HepG2 (cell line): ENCODE measurements around the gene H6PD. TPM values are rescaled to one million over a fixed set of nuclear protein-coding genes. Genes with fewer than 3 reads are reported as not detected.

Experiments
- ARHGAP35 ChIP-seq: sonication (generic); formaldehyde crosslinking; IDR thresholded peaks from 2 replicates; pipeline ENCODE4 v1.9.0; 2022; ENCODE audit warnings: mild to moderate bottlenecking, inconsistent platforms, moderate library complexity, missing genetic modification reagents, borderline replicate concordance
- ATF1 ChIP-seq: IDR thresholded peaks from 2 replicates; pipeline ENCODE4 v1.6.1; 2016; ENCODE audit warnings: mild to moderate bottlenecking, control low read depth
- ERF ChIP-seq: IDR thresholded peaks from 2 replicates; pipeline ENCODE4 v1.6.1; 2018; ENCODE audit warnings: missing biosample characterization, missing genetic modification reagents
- ETV5 ChIP-seq: IDR thresholded peaks from 2 replicates; pipeline ENCODE4 v1.6.1; 2018; ENCODE audit warnings: missing biosample characterization, missing genetic modification reagents, inconsistent platforms, borderline replicate concordance
- GLI4 ChIP-seq: sonication (generic); formaldehyde crosslinking; IDR thresholded peaks from 2 replicates; pipeline ENCODE4 v1.5.1; 2020; ENCODE audit warnings: missing genetic modification reagents, mild to moderate bottlenecking, moderate library complexity, borderline replicate concordance
- MZF1 ChIP-seq: sonication (generic); formaldehyde crosslinking; IDR thresholded peaks from 2 replicates; pipeline ENCODE4 v1.8.1; 2023; ENCODE audit warnings: mild to moderate bottlenecking, missing genetic modification reagents, borderline replicate concordance
- PAX8 ChIP-seq: sonication (generic); formaldehyde crosslinking; IDR thresholded peaks from 2 replicates; pipeline ENCODE4 v1.8.0; 2022; ENCODE audit warnings: mild to moderate bottlenecking, missing genetic modification reagents, borderline replicate concordance
- POLR2AphosphoS5 ChIP-seq: IDR thresholded peaks from 2 replicates; pipeline ENCODE4 v1.6.1; 2012; ENCODE audit warnings: low read depth, low read length
- PRMT3 ChIP-seq: sonication (generic); formaldehyde crosslinking; IDR thresholded peaks from 2 replicates; pipeline ENCODE4 v1.8.1; 2022; ENCODE audit warnings: low read depth, mild to moderate bottlenecking, moderate library complexity, missing genetic modification reagents, borderline replicate concordance
- SNRNP70 ChIP-seq: fragments of 200-400 bp; formaldehyde crosslinking; IDR thresholded peaks from 2 replicates; pipeline ENCODE4 v1.6.1; 2017; ENCODE audit warnings: mild to moderate bottlenecking, low read depth, low read length, moderate library complexity
- ZNF232 ChIP-seq: sonication (generic); formaldehyde crosslinking; IDR thresholded peaks from 2 replicates; pipeline ENCODE4 v1.4.0; 2020; ENCODE audit warnings: missing genetic modification reagents, borderline replicate concordance
- ZNF235 ChIP-seq: sonication (generic); formaldehyde crosslinking; IDR thresholded peaks from 2 replicates; pipeline ENCODE4 v1.8.1; 2023; ENCODE audit warnings: mild to moderate bottlenecking, missing genetic modification reagents, borderline replicate concordance
- ZNF350 ChIP-seq: sonication (generic); formaldehyde crosslinking; IDR thresholded peaks from 2 replicates; pipeline ENCODE4 v1.4.0; 2020; ENCODE audit warnings: mild to moderate bottlenecking, low read depth, missing genetic modification reagents, borderline replicate concordance
- ZNF501 ChIP-seq: sonication (generic); formaldehyde crosslinking; IDR thresholded peaks from 2 replicates; pipeline ENCODE4 v1.5.1; 2020; ENCODE audit warnings: mild to moderate bottlenecking, moderate library complexity, missing genetic modification reagents
- ZSCAN12 ChIP-seq: sonication (generic); formaldehyde crosslinking; IDR thresholded peaks from 2 replicates; pipeline ENCODE4 v1.9.0; 2021; ENCODE audit warnings: mild to moderate bottlenecking, missing genetic modification reagents
- ZSCAN29 ChIP-seq: sonication (generic); formaldehyde crosslinking; conservative IDR thresholded peaks from 2 replicates; pipeline ENCODE4 v1.4.0; 2020; ENCODE audit warnings: mild to moderate bottlenecking, missing genetic modification reagents
- polyA plus RNA-seq, 8 experiments: library from polyadenylated mRNA; depleted of rRNA in 3 of 8; stranded (reverse) in 7 of 8; unstranded in 1 of 8; fragments of >200 nt; fragmentation: Illumina TruSeq in 4 of 8; extraction: Trizol in 4 of 8; gene quantifications; 2 replicates each; pipeline versions ENCODE4 v1.2.1 to v1.2.3, GENCODE V29; 2011 to 2016; ENCODE audit warnings: low read depth in 4 of 8, missing spikeins in 1 of 8, mixed read lengths in 1 of 8; ENCODE audit not compliant: insufficient read depth in 1 of 8
- total RNA-seq, 5 experiments: library from RNA; depleted of rRNA; stranded (reverse); fragments of >200 nt; fragmentation: Illumina TruSeq; extraction: Trizol; gene quantifications; 2 replicates each; pipeline ENCODE4 v1.2.3, GENCODE V29; 2016; ENCODE audit warnings: low read depth in 1 of 5
- TF ChIP-seq, protein P1 (sequence below), 2 experiments: sonication (generic) in 1 of 2; formaldehyde crosslinking in 1 of 2; IDR thresholded peaks; 2 replicates each; pipeline versions ENCODE4 v1.4.0 to v1.6.1; 2016 to 2020; ENCODE audit warnings: borderline replicate concordance in 1 of 2, low read depth in 1 of 2, mild to moderate bottlenecking in 1 of 2, missing genetic modification reagents in 1 of 2
- TF ChIP-seq, protein P2 (sequence below): IDR thresholded peaks from 2 replicates; pipeline ENCODE4 v1.6.1; 2016; ENCODE audit warnings: mild to moderate bottlenecking, missing biosample characterization, missing genetic modification reagents
- TF ChIP-seq, protein P3 (sequence below): sonication (generic); formaldehyde crosslinking; IDR thresholded peaks from 2 replicates; pipeline ENCODE4 v1.8.1; 2023; ENCODE audit warnings: mild to moderate bottlenecking, missing genetic modification reagents, borderline replicate concordance
- TF ChIP-seq, protein P4 (sequence below): sonication (generic); formaldehyde crosslinking; IDR thresholded peaks from 2 replicates; pipeline ENCODE4 v1.9.0; 2021; ENCODE audit warnings: missing genetic modification reagents, borderline replicate concordance
- TF ChIP-seq, protein P5 (sequence below): sonication (generic); formaldehyde crosslinking; IDR thresholded peaks from 2 replicates; pipeline ENCODE4 v1.4.0; 2020; ENCODE audit warnings: missing genetic modification reagents

H6PD gene
- total and polyA plus RNA-seq, 2 of the 13 experiments (the other 11 are each of a cell fraction or from before 2014, with no cell fraction given): 9.3 to 14.1 TPM

DNA sequence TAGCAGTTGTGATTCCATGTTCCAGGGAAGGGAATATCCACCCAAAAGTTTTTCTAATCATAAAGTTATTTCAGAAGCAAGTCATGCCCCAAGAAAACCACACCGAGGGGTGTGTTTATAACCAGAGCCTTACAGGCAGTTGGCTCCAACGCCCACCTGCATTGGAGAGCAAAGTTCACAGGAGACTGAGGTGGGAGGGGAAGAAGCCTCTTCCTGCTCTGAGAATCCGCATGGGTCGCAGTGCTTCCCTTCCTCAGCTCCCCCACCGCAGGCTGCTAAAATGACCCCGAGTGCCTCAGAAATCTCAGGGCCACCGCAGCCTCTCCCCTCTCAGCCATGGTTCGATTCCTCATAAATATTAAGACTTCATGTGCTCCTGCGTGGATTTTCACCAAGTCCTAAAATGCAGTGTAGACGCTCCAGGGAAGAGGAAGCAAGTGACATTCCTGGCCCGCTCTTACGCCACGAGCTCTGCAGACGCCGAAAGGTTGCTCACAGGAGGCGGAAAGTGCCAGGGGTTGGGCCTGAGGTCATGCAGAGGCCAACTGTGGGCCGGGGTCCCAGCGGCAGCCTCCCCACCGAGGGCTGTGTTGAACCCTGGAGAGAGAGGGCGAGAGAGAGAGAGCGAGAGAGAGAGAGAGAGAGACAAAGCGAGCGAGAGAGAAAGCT lies 44.7 kb downstream of the H6PD start (continued):
- TF ChIP-seq, protein P1, sequence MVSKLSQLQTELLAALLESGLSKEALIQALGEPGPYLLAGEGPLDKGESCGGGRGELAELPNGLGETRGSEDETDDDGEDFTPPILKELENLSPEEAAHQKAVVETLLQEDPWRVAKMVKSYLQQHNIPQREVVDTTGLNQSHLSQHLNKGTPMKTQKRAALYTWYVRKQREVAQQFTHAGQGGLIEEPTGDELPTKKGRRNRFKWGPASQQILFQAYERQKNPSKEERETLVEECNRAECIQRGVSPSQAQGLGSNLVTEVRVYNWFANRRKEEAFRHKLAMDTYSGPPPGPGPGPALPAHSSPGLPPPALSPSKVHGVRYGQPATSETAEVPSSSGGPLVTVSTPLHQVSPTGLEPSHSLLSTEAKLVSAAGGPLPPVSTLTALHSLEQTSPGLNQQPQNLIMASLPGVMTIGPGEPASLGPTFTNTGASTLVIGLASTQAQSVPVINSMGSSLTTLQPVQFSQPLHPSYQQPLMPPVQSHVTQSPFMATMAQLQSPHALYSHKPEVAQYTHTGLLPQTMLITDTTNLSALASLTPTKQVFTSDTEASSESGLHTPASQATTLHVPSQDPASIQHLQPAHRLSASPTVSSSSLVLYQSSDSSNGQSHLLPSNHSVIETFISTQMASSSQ (IDR thresholded peaks at IDR 0.05; ENCODE audit: low read depth): no peak
- TF ChIP-seq, protein P1 (CRISPR knock-in tag; IDR thresholded peaks at IDR 0.05; ENCODE audit: borderline replicate concordance): no peak
- TF ChIP-seq ZNF350 (CRISPR knock-in tag) (0 out of 2 replicates have a peak, but pooled peaks have one; percentile 48), ZNF232 (CRISPR knock-in tag) (peak; percentile 52; the same call in 1 of the 2 replicates), ATF1 (CRISPR knock-in tag) (no peak), GLI4 (CRISPR knock-in tag) (no peak), PRMT3 (CRISPR knock-in tag) (no peak), ZNF235 (no peak), SNRNP70 (no peak), ERF (CRISPR knock-in tag) (peak; percentile 40; the same call in 1 of the 2 replicates), PAX8 (CRISPR knock-in tag) (no peak), ZNF501 (CRISPR knock-in tag) (no peak), ARHGAP35 (CRISPR knock-in tag) (peak; percentile 20; the same call in 1 of the 2 replicates), MZF1 (CRISPR knock-in tag) (no peak), ZSCAN29 (CRISPR knock-in tag) (peak; percentile 97), POLR2AphosphoS5 (peak; percentile 39; the same call in 1 of the 2 replicates), ZSCAN12 (CRISPR knock-in tag) (no peak), ETV5 (CRISPR knock-in tag) (peak; percentile 11; the same call in 1 of the 2 replicates)
- TF ChIP-seq, protein P2, sequence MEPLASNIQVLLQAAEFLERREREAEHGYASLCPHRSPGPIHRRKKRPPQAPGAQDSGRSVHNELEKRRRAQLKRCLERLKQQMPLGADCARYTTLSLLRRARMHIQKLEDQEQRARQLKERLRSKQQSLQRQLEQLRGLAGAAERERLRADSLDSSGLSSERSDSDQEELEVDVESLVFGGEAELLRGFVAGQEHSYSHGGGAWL (CRISPR knock-in tag): no peak
- TF ChIP-seq, protein P3, sequence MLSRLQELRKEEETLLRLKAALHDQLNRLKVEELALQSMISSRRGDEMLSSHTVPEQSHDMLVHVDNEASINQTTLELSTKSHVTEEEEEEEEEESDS (CRISPR knock-in tag): no peak
- TF ChIP-seq, protein P4, sequence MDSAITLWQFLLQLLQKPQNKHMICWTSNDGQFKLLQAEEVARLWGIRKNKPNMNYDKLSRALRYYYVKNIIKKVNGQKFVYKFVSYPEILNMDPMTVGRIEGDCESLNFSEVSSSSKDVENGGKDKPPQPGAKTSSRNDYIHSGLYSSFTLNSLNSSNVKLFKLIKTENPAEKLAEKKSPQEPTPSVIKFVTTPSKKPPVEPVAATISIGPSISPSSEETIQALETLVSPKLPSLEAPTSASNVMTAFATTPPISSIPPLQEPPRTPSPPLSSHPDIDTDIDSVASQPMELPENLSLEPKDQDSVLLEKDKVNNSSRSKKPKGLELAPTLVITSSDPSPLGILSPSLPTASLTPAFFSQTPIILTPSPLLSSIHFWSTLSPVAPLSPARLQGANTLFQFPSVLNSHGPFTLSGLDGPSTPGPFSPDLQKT (CRISPR knock-in tag): no peak
- TF ChIP-seq, protein P5, sequence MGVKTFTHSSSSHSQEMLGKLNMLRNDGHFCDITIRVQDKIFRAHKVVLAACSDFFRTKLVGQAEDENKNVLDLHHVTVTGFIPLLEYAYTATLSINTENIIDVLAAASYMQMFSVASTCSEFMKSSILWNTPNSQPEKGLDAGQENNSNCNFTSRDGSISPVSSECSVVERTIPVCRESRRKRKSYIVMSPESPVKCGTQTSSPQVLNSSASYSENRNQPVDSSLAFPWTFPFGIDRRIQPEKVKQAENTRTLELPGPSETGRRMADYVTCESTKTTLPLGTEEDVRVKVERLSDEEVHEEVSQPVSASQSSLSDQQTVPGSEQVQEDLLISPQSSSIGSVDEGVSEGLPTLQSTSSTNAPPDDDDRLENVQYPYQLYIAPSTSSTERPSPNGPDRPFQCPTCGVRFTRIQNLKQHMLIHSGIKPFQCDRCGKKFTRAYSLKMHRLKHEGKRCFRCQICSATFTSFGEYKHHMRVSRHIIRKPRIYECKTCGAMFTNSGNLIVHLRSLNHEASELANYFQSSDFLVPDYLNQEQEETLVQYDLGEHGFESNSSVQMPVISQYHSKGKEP (CRISPR knock-in tag): no peak
